ENCODE results near the gene CCL3. TPM values are rescaled to one million over a fixed set of nuclear protein-coding genes. Genes with fewer than 3 reads are reported as not detected.

The CCL3 gene
- total and polyA plus RNA-seq, 2 of the 4 experiments (the other 2 are of a cell fraction): not detected

DNA sequence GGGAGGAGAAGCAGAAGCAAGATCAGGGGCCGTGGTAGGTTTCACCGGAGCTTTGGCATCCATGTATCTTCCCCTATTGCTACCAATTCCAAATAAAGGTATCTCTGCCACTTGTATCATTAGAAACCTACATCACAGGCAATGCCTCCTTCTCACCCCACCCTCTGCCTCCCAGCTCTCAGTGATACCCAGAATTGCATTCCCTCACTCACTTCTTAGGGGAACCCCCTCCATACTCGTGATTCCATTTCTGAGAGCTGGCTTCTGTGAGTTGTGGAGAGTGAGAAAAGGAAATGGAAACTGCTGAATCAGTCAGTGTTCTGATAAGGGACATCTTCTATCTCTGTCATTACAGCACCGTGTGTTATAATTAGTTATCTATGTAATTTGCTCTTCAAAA, 2.3 kb upstream of the CCL3 start:
- Histone ChIP-seq H2BK20ac (ENCODE audit: low read depth, low read length) (no peak overlapping the region), H2BK120ac (ENCODE audit: low read depth, low read length) (no peak overlapping the region), H3K9ac (ENCODE audit: low read depth, low read length) (no peak overlapping the region), H3K4me2 (ENCODE audit: low read depth, low read length) (no peak overlapping the region), H3K23ac (ENCODE audit: low read depth, low read length) (no peak overlapping the region), H2AFZ (replicated peaks; ENCODE audit: low read length, poor library complexity) (no peak overlapping the region), H3K36me3 (ENCODE audit: control insufficient read depth, insufficient read depth, low read length) (no peaks in the 10 kb centered on the region), H3K4me1 (ENCODE audit: control insufficient read depth, insufficient read depth, low read length) (no peaks in the 10 kb centered on the region), H3K9me3 (ENCODE audit: control insufficient read depth, insufficient read depth, low read length) (no peaks in the 10 kb centered on the region), H3K4ac (ENCODE audit: low read depth, low read length) (no peak overlapping the region), H3K18ac (ENCODE audit: low read depth, low read length) (no peak overlapping the region), H3K27me3 (ENCODE audit: control insufficient read depth, insufficient read depth, low read length) (no peaks in the 10 kb centered on the region; the same call in 1 of the 2 replicates), H4K91ac (ENCODE audit: insufficient read depth, low read depth, low read length) (no peak overlapping the region), H4K8ac (ENCODE audit: low read depth in 2 of 2, low read length in 2 of 2) (no peak overlapping the region), H4K5ac (ENCODE audit: low read depth, low read length) (no peak overlapping the region), H2BK15ac (ENCODE audit: low read depth, low read length) (no peak overlapping the region), H2BK5ac (ENCODE audit: low read depth, low read length, poor library complexity, severe bottlenecking) (no peak overlapping the region), H3K14ac (replicated peaks; ENCODE audit: low read depth, low read length) (no peak overlapping the region), H3K27ac (ENCODE audit: insufficient read depth, low read length) (no peak overlapping the region), H3K9me1 (ENCODE audit: insufficient read depth, low read length) (no peaks in the 10 kb centered on the region), H3K79me1 (ENCODE audit: low read depth in 1 of 2, low read length in 2 of 2) (no peaks in the 10 kb centered on the region), H2AK5ac (ENCODE audit: low read depth, low read length) (no peak overlapping the region), H4K20me1 (ENCODE audit: insufficient read depth, low read length) (no peaks in the 10 kb centered on the region), H2AK9ac (replicated peaks; ENCODE audit: low read depth, low read length, poor library complexity) (no peak overlapping the region), H3K56ac (ENCODE audit: extremely low read depth, insufficient read depth, low read length) (no peak overlapping the region), H3K4me3 (ENCODE audit: insufficient read depth, low read depth, low read length) (no peak overlapping the region)
- dilution Hi-C loops (cut with HindIII; ENCODE audit: low sequenced_read_pairs, unreplicated experiment) (no loop called here), intact Hi-C loops (cut with micrococcal nuclease) (no loop called here), in situ Hi-C loops (cut with MboI; ENCODE audit: low sequenced_read_pairs) (no loop called here)
- TF ChIP-seq RAD21 (IDR thresholded peaks at IDR 0.05; ENCODE audit: low read length): no peak
- no peak for TF ChIP-seq POLR2A (IDR thresholded peaks at IDR 0.05; ENCODE audit: low read depth, low read length)
- TF ChIP-seq RCOR1 (IDR thresholded peaks at IDR 0.05; ENCODE audit: insufficient replicate concordance, low read length): no peak
- no peak for TF ChIP-seq MAZ (IDR thresholded peaks at IDR 0.05; ENCODE audit: borderline replicate concordance, low read depth, low read length)
- TF ChIP-seq MXI1 (IDR thresholded peaks at IDR 0.05; ENCODE audit: borderline replicate concordance, low read depth, low read length): no peak
- no peak for TF ChIP-seq FOS (IDR thresholded peaks at IDR 0.05; ENCODE audit: low read depth, low read length)
- ChIA-PET CTCF (no interaction called here), POLR2A (ENCODE audit: unreplicated experiment) (no interaction called here)
- DNase-seq: no peak
- no CpG with 5 or more reads among the region's 4 CpGs for WGBS, 2 experiments (ENCODE audit: extremely low coverage in 2 of 2, insufficient read length in 1 of 2)
- no peak for ATAC-seq (ENCODE audit: low read depth)
- no TSS peak for BruUV-seq (replicated peaks)
